ENCODE measurements around the gene ZBTB20. TPM values are rescaled to one million over a fixed set of nuclear protein-coding genes. Genes with fewer than 3 reads are reported as not detected.

ZBTB20 gene
- total RNA-seq, 1 donor from 2014 or later: 61.0 TPM

DNA sequence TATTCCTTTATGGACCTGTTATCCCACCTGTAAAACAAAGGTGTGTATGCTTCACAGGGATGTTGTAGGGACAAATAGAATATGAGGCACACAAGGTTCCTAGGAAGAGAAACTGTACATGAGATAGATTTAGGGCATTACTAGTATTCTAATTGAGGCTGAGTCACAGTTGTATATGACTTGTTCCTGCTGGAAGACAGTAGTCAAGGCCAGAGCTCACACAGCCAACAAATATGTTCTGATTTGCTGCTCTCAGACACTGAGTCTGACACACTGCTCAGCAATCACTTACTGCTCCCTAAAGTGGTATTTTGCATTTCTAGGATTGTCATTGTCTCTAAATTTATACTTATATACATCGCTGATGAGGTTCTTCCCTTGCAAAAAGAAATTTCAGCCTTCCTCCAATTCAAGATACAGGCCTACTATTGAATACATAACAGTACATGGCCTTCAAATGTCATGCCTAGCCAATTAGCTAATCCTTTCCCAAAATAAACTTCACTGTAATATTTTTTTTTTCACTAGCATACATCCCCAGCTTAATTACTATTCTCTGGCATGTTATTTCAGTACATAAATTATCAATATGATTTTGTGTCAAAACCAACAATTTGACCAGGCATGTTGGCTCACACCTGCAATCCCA, 783.4 kb downstream of the ZBTB20 start:
- H3K36me3 ChIP-seq: no peaks in the 10 kb centered on the region
- TF ChIP-seq, protein P1, sequence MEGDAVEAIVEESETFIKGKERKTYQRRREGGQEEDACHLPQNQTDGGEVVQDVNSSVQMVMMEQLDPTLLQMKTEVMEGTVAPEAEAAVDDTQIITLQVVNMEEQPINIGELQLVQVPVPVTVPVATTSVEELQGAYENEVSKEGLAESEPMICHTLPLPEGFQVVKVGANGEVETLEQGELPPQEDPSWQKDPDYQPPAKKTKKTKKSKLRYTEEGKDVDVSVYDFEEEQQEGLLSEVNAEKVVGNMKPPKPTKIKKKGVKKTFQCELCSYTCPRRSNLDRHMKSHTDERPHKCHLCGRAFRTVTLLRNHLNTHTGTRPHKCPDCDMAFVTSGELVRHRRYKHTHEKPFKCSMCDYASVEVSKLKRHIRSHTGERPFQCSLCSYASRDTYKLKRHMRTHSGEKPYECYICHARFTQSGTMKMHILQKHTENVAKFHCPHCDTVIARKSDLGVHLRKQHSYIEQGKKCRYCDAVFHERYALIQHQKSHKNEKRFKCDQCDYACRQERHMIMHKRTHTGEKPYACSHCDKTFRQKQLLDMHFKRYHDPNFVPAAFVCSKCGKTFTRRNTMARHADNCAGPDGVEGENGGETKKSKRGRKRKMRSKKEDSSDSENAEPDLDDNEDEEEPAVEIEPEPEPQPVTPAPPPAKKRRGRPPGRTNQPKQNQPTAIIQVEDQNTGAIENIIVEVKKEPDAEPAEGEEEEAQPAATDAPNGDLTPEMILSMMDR (IDR thresholded peaks at IDR 0.05): no peak
- H3K4me3 ChIP-seq: no peak overlapping the region
- H3K4me1 ChIP-seq: peaks cover 6% of the 10 kb centered on the region
- H3K27ac ChIP-seq: no peak overlapping the region
- no peaks in the 10 kb centered on the region for H3K27me3 ChIP-seq
- DNase-seq (no peak), ATAC-seq (peak; percentile 12)
- H3K9me3 ChIP-seq: no peaks in the 10 kb centered on the region
- intact Hi-C loops (cut with DNase I): no loop called here

DNA sequence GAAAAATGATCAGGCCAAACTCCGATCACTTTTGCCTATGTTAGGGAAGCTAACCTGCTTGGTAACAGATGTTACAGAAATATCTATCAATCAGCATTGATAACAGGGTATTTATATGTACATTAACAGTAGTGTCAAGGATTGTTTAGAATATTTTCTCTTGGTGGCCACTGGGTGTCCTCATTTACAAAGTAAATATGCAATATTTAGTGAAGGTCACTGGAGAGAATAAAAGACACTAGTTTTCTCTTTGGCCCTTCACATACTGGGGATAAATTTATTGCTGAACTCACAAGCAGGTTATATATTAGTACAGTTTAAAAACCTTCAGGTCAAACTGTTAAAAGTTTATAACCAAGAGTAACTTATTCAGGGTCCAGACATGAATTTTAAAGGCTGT, 784.3 kb downstream of the ZBTB20 start:
- H3K4me1 ChIP-seq: peaks cover 6% of the 10 kb centered on the region
- TF ChIP-seq, protein P1 (IDR thresholded peaks at IDR 0.05): peak; percentile 48
- H3K4me3 ChIP-seq: no peak overlapping the region
- ATAC-seq: no peak
- intact Hi-C loops (cut with DNase I): no loop called here
- no peaks in the 10 kb centered on the region for H3K9me3 ChIP-seq
- no peaks in the 10 kb centered on the region for H3K27me3 ChIP-seq
- H3K36me3 ChIP-seq: no peaks in the 10 kb centered on the region
- DNase-seq: no peak
- H3K27ac ChIP-seq: no peak overlapping the region

DNA sequence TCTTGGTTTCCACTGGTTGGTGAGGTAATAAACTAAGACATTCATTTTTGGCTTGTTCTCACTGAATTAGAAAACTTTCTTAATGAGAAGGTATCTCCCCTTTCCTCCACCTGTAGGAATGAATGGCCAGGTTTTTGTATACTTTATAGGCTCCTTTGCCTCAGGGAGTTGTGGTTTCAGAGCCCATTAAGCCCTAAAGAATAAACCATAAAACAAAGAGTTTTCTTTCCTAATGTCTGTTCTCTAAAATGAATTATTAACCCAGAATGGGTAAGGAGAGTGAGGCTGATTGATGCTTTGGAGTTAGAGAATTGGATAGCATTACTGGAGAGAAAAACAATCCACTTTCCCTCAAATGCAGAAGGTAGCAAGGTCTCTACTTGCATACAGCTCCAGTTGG, 785.7 kb downstream of the ZBTB20 start:
- no peaks in the 10 kb centered on the region for H3K27me3 ChIP-seq
- TF ChIP-seq, protein P1 (IDR thresholded peaks at IDR 0.05): no peak
- no peak overlapping the region for H3K27ac ChIP-seq
- H3K36me3 ChIP-seq: no peaks in the 10 kb centered on the region
- DNase-seq (no peak), ATAC-seq (no peak)
- H3K9me3 ChIP-seq: no peaks in the 10 kb centered on the region
- peaks cover 6% of the 10 kb centered on the region for H3K4me1 ChIP-seq
- intact Hi-C loops (cut with DNase I): no loop called here
- no peak overlapping the region for H3K4me3 ChIP-seq

DNA sequence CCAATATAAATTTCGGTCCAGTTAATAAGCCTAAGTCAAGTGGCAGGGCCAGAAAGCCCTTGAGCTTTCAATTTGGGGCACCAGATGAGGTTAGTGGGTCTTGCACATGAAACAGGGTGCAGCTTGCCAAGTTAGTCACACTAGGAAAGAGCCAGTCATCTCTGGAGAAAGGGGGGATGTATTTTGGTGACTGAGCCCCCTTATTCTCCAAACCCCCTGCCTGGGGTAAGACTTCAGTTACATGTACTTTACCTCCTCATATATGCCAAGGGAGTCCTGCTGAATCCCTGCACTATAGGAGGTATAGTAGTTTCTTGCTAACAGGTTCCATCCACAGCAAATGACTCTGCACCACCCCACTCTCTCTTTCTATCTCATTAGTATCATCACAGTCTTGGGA, 790.6 kb downstream of the ZBTB20 start:
- H3K4me3 ChIP-seq: no peak overlapping the region
- TF ChIP-seq, protein P1 (IDR thresholded peaks at IDR 0.05): no peak
- no peaks in the 10 kb centered on the region for H3K27me3 ChIP-seq
- DNase-seq (no peak), ATAC-seq (no peak)
- intact Hi-C loops (cut with DNase I): no loop called here
- H3K36me3 ChIP-seq: peaks cover 1% of the 10 kb centered on the region
- H3K4me1 ChIP-seq: no peaks in the 10 kb centered on the region
- H3K27ac ChIP-seq: no peak overlapping the region
- no peaks in the 10 kb centered on the region for H3K9me3 ChIP-seq

DNA sequence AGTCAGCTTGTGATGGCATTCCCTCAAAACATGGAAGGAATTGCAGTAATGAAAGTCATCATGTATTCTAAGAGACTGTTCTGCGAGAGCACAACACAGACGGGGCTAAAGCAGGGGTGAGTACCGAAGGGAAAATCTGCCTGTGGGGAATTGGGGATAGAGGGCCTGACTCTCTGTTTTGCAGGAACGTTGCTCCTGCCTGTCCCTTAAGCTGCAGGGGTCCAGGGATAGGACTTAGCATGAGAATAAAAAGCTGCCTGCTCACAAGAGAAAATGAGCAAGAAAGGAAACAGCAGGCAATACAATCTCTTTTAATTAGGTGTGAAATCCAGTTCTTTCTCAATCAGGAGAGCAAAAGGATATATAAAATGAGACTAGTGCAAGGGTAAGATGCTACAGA, 791.0 kb downstream of the ZBTB20 start:
- Histone ChIP-seq H3K27me3 (no peaks in the 10 kb centered on the region), H3K36me3 (peaks cover 6% of the 10 kb centered on the region), H3K4me1 (no peaks in the 10 kb centered on the region), H3K27ac (no peak overlapping the region), H3K9me3 (no peaks in the 10 kb centered on the region), H3K4me3 (no peak overlapping the region)
- TF ChIP-seq, protein P1 (IDR thresholded peaks at IDR 0.05): no peak
- ATAC-seq: no peak
- no peak for DNase-seq
- intact Hi-C loops (cut with DNase I): no loop called here

DNA sequence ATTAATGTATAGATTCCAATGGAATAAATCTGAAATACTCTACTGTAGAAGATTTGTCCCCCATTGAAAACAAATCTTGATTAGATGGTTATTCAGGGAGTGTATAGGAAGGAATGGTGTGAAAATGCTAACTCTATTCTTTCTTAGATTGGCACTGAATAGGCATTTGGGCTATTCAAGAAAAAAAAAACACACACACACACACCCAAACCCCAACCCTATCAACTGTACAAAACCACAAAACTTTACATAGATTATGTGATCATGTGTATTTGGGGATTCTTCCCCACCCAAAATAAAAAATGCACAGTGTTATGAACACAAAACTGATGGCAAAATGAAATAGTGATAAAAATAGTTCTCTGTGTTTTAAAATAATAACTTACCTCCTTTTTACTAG, 791.4 kb downstream of the ZBTB20 start:
- Histone ChIP-seq H3K27me3 (no peaks in the 10 kb centered on the region), H3K4me1 (no peaks in the 10 kb centered on the region), H3K4me3 (no peak overlapping the region), H3K27ac (no peak overlapping the region), H3K9me3 (no peaks in the 10 kb centered on the region), H3K36me3 (peaks cover 10% of the 10 kb centered on the region)
- intact Hi-C loops (cut with DNase I): no loop called here
- no peak for ATAC-seq
- no peak for DNase-seq
- TF ChIP-seq, protein P1 (IDR thresholded peaks at IDR 0.05): no peak

Data from upper lobe of right lung (tissue), 1 donor.